ENCODE measurements around the gene SCRN1.

The SCRN1 gene

GRCh38 chr7:29990931-29991330 is 1.3 kb upstream of the SCRN1 start:
- Mint-ChIP-seq H3K4me3 (no peak overlapping the region), H3K27me3 (peaks cover 63% of the 10 kb centered on the region)

GRCh38 chr7:29988424-29989256 is 961 bp downstream of the SCRN1 start:
- peak overlapping the region; percentile 21 for H3K27ac Mint-ChIP-seq
- DNase-seq, result peak; percentile 28
- peaks cover 3% of the 10 kb centered on the region for H3K36me3 Mint-ChIP-seq
- peak overlapping the region; percentile 68 for H3K4me3 Mint-ChIP-seq
- peaks cover 4% of the 10 kb centered on the region for H3K9me3 Mint-ChIP-seq
- CTCF ChIA-PET, result interaction anchor here (2.4 kb wide), 1 partner anchor 73 kb away, joined by 5 read pairs; no protein-coding TSS in a partner anchor
- peaks cover 9% of the 10 kb centered on the region for H3K4me1 Mint-ChIP-seq
- peaks cover 73% of the 10 kb centered on the region for H3K27me3 Mint-ChIP-seq

More at GRCh38 chr7:29990931-29991330, 1.3 kb upstream of the SCRN1 start:
- no peak overlapping the region for H3K27ac Mint-ChIP-seq
- no peak for DNase-seq
- H3K9me3 Mint-ChIP-seq, result peaks cover 4% of the 10 kb centered on the region
- CTCF ChIA-PET, result no interaction called here
- H3K36me3 Mint-ChIP-seq, result peaks cover 3% of the 10 kb centered on the region
- peaks cover 9% of the 10 kb centered on the region for H3K4me1 Mint-ChIP-seq

- DNase-seq, result no peak
- Mint-ChIP-seq H3K4me1 (peaks cover 9% of the 10 kb centered on the region), H3K27ac (no peak overlapping the region), H3K9me3 (peaks cover 4% of the 10 kb centered on the region), H3K36me3 (peaks cover 3% of the 10 kb centered on the region), H3K27me3 (peaks cover 68% of the 10 kb centered on the region), H3K4me3 (peak overlapping the region; percentile 68)
- CTCF ChIA-PET, result interaction anchor here (2.4 kb wide), 1 partner anchor 74 kb away, joined by 5 read pairs; no protein-coding TSS in a partner anchor
Observed at GRCh38 chr7:29987811-29988317, 1.7 kb downstream of the SCRN1 start.

GRCh38 chr7:29987083-29987482 is 2.5 kb downstream of the SCRN1 start:
- no peak overlapping the region for H3K4me3 Mint-ChIP-seq
- H3K4me1 Mint-ChIP-seq, result peaks cover 9% of the 10 kb centered on the region
- H3K9me3 Mint-ChIP-seq, result no peaks in the 10 kb centered on the region
- no peak overlapping the region for H3K27ac Mint-ChIP-seq
- H3K36me3 Mint-ChIP-seq, result peaks cover 3% of the 10 kb centered on the region
- CTCF ChIA-PET, result interaction anchor here (2.4 kb wide), 1 partner anchor 75 kb away, joined by 5 read pairs; no protein-coding TSS in a partner anchor
- DNase-seq, result no peak
- peaks cover 61% of the 10 kb centered on the region for H3K27me3 Mint-ChIP-seq

- Mint-ChIP-seq H3K27me3 (peaks cover 16% of the 10 kb centered on the region), H3K4me3 (no peak overlapping the region), H3K9me3 (no peaks in the 10 kb centered on the region), H3K27ac (no peak overlapping the region), H3K4me1 (no peaks in the 10 kb centered on the region), H3K36me3 (no peaks in the 10 kb centered on the region)
- no peak for DNase-seq
- CTCF ChIA-PET, result no interaction called here
Observed at GRCh38 chr7:29980151-29980550, 9.4 kb downstream of the SCRN1 start.

- no peaks in the 10 kb centered on the region for H3K36me3 Mint-ChIP-seq
- H3K9me3 Mint-ChIP-seq, result no peaks in the 10 kb centered on the region
- DNase-seq, result no peak
- no peak overlapping the region for H3K4me3 Mint-ChIP-seq
- peaks cover 16% of the 10 kb centered on the region for H3K27me3 Mint-ChIP-seq
- H3K27ac Mint-ChIP-seq, result no peak overlapping the region
- CTCF ChIA-PET, result interaction anchor here (1.5 kb wide), 1 partner anchor 9 kb away, joined by 6 read pairs; no protein-coding TSS in a partner anchor
- no peaks in the 10 kb centered on the region for H3K4me1 Mint-ChIP-seq
Observed at GRCh38 chr7:29977886-29978651, 11.5 kb downstream of the SCRN1 start.

GRCh38 chr7:29976673-29977415 is 12.8 kb downstream of the SCRN1 start:
- Mint-ChIP-seq H3K4me3 (no peak overlapping the region), H3K27me3 (peaks cover 16% of the 10 kb centered on the region), H3K27ac (no peak overlapping the region), H3K9me3 (no peaks in the 10 kb centered on the region), H3K36me3 (no peaks in the 10 kb centered on the region), H3K4me1 (no peaks in the 10 kb centered on the region)
- CTCF ChIA-PET, result interaction anchor here (1.5 kb wide), 1 partner anchor 8 kb away, joined by 6 read pairs; no protein-coding TSS in a partner anchor
- no peak for DNase-seq

- Mint-ChIP-seq H3K27ac (no peak overlapping the region), H3K9me3 (no peaks in the 10 kb centered on the region), H3K4me1 (no peaks in the 10 kb centered on the region), H3K27me3 (peaks cover 16% of the 10 kb centered on the region), H3K36me3 (no peaks in the 10 kb centered on the region), H3K4me3 (no peak overlapping the region)
- CTCF ChIA-PET, result interaction anchor here (0.7 kb wide), 1 partner anchor 98 kb away, joined by 3 read pairs; no protein-coding TSS in a partner anchor
- DNase-seq, result no peak
Observed at GRCh38 chr7:29976266-29976665, 13.3 kb downstream of the SCRN1 start.

- no peak overlapping the region for H3K27ac Mint-ChIP-seq
- H3K4me1 Mint-ChIP-seq, result no peaks in the 10 kb centered on the region
- H3K27me3 Mint-ChIP-seq, result peaks cover 19% of the 10 kb centered on the region
- no peaks in the 10 kb centered on the region for H3K9me3 Mint-ChIP-seq
- CTCF ChIA-PET, result interaction anchor here (0.7 to 1.4 kb wide), 3 partner anchors 9 to 99 kb away, joined by 3 read pairs; no protein-coding TSS in a partner anchor
- no peak for DNase-seq
- H3K36me3 Mint-ChIP-seq, result no peaks in the 10 kb centered on the region
- H3K4me3 Mint-ChIP-seq, result no peak overlapping the region
Observed at GRCh38 chr7:29975561-29975960, 14.0 kb downstream of the SCRN1 start.

GRCh38 chr7:29974286-29974685 is 15.3 kb downstream of the SCRN1 start:
- H3K4me3 Mint-ChIP-seq, result no peak overlapping the region
- no peaks in the 10 kb centered on the region for H3K36me3 Mint-ChIP-seq
- H3K4me1 Mint-ChIP-seq, result peaks cover 8% of the 10 kb centered on the region
- CTCF ChIA-PET, result interaction anchor here (1.4 kb wide), 1 partner anchor 99 kb away, joined by 3 read pairs; no protein-coding TSS in a partner anchor
- no peak for DNase-seq
- no peak overlapping the region for H3K27ac Mint-ChIP-seq
- H3K27me3 Mint-ChIP-seq, result peaks cover 29% of the 10 kb centered on the region
- no peaks in the 10 kb centered on the region for H3K9me3 Mint-ChIP-seq

GRCh38 chr7:29972315-29972669 is 17.3 kb downstream of the SCRN1 start:
- no peaks in the 10 kb centered on the region for H3K9me3 Mint-ChIP-seq
- CTCF ChIA-PET, result no interaction called here
- H3K27me3 Mint-ChIP-seq, result peaks cover 37% of the 10 kb centered on the region
- no peak for DNase-seq
- no peak overlapping the region for H3K4me3 Mint-ChIP-seq
- H3K4me1 Mint-ChIP-seq, result peaks cover 13% of the 10 kb centered on the region
- no peak overlapping the region for H3K27ac Mint-ChIP-seq
- H3K36me3 Mint-ChIP-seq, result no peaks in the 10 kb centered on the region

GRCh38 chr7:29971566-29972314 is 17.9 kb downstream of the SCRN1 start:
- Mint-ChIP-seq H3K4me1 (peaks cover 13% of the 10 kb centered on the region), H3K27ac (no peak overlapping the region), H3K27me3 (peaks cover 35% of the 10 kb centered on the region), H3K4me3 (no peak overlapping the region), H3K9me3 (no peaks in the 10 kb centered on the region), H3K36me3 (no peaks in the 10 kb centered on the region)
- DNase-seq, result no peak
- CTCF ChIA-PET, result no interaction called here

GRCh38 chr7:29970158-29970557 is 19.4 kb downstream of the SCRN1 start:
- H3K27me3 Mint-ChIP-seq, result peaks cover 35% of the 10 kb centered on the region
- H3K36me3 Mint-ChIP-seq, result no peaks in the 10 kb centered on the region
- no peak overlapping the region for H3K27ac Mint-ChIP-seq
- H3K9me3 Mint-ChIP-seq, result no peaks in the 10 kb centered on the region
- no peak for DNase-seq
- H3K4me3 Mint-ChIP-seq, result no peak overlapping the region
- CTCF ChIA-PET, result interaction anchor here (1.6 kb wide), 1 partner anchor 14 kb away, joined by 3 read pairs; no protein-coding TSS in a partner anchor
- peaks cover 13% of the 10 kb centered on the region for H3K4me1 Mint-ChIP-seq
